ENCODE data around the gene PLIN4.
"Not testable (repeated sequence)": the region's sequence is repeated elsewhere in the genome, so short reads cannot be mapped to it uniquely, and the experiment has no call there.

The PLIN4 gene, protein sequence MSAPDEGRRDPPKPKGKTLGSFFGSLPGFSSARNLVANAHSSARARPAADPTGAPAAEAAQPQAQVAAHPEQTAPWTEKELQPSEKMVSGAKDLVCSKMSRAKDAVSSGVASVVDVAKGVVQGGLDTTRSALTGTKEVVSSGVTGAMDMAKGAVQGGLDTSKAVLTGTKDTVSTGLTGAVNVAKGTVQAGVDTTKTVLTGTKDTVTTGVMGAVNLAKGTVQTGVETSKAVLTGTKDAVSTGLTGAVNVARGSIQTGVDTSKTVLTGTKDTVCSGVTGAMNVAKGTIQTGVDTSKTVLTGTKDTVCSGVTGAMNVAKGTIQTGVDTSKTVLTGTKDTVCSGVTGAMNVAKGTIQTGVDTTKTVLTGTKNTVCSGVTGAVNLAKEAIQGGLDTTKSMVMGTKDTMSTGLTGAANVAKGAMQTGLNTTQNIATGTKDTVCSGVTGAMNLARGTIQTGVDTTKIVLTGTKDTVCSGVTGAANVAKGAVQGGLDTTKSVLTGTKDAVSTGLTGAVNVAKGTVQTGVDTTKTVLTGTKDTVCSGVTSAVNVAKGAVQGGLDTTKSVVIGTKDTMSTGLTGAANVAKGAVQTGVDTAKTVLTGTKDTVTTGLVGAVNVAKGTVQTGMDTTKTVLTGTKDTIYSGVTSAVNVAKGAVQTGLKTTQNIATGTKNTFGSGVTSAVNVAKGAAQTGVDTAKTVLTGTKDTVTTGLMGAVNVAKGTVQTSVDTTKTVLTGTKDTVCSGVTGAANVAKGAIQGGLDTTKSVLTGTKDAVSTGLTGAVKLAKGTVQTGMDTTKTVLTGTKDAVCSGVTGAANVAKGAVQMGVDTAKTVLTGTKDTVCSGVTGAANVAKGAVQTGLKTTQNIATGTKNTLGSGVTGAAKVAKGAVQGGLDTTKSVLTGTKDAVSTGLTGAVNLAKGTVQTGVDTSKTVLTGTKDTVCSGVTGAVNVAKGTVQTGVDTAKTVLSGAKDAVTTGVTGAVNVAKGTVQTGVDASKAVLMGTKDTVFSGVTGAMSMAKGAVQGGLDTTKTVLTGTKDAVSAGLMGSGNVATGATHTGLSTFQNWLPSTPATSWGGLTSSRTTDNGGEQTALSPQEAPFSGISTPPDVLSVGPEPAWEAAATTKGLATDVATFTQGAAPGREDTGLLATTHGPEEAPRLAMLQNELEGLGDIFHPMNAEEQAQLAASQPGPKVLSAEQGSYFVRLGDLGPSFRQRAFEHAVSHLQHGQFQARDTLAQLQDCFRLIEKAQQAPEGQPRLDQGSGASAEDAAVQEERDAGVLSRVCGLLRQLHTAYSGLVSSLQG (N-terminal part only)

DNA sequence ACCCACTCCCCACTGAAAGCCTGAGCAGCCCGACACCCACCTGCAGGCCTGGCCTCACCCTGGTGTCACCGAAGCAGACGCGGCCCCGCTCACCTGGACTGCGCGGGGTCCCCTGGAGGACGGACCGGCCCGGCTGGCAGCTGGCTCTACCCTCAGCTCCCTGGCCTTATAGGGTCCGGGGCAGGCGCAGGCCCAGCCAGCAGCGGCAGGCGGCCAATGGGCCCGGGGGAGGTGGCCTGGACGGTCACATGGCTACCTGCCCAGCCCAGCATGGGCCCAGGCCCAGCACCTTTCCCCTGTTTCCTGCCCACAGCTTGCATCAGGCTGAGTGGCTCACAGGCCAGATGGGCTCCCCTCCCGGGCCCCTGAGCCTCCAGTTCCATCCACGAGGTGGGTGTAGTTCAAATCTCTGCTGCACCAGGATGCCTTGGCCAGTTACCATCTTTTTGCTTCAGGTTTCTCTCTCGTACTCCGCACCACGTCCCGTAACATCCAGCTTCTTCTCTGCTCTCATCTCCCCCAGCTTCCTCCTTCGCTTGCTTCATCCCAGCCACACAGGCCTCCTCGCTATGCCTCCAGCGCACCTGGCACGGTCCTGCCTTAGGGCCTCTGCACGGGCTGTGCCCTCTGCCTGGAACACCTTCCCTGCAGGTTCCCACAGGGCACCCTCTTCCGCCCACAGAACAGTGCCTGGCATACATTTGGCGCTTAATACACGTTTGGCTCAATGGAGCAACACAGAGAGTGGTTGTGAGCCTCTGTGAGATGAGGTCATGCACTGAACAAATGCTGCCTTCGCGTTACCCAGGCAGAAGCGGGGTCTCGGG is at the start of gene PLIN4:
TSS of gene PLIN4 (minus strand) at position 142 of the 827 bp plus-strand sequence. CDS start 214 bp downstream, outside the sequence.
- no peak for DNase-seq

DNA sequence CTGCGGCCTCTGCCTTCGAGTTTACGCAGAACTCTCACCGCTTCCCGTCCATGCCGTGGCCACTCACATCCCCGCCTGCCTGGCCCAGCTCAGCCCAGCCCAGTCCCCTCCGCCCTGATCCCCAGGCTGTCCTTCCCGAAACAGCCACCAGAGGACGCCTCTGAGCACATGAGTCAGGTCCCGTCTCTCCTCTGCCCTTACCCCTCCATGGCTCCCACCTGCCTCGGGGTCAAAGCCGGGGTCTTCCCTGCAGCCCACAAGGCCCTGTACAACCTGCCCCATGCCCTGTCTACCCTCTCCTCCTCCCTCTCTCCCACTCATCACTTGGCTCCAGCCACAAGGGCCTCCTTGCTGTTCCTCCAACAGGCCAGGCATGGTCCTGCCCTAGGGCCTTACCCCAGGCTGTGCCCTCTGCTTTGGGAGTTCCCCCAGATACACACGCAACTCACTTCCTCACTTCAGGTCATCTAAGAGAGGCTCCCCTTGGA is 49.3 kb upstream of the PLIN4 start:
- peak; percentile 55 for DNase-seq

GRCh38 chr19:4566402-4567051 is 48.2 kb upstream of the PLIN4 start:
- no peak for DNase-seq

- DNase-seq: not testable (repeated sequence)
Measured at GRCh38 chr19:4563562-4563961, 45.3 kb upstream of the PLIN4 start.

- DNase-seq: not testable (repeated sequence)
Measured at GRCh38 chr19:4562085-4562484, 43.8 kb upstream of the PLIN4 start.

GRCh38 chr19:4559569-4559968 is 41.3 kb upstream of the PLIN4 start, which contains the start of gene SEMA6B:
SEMA6B (minus strand) TSS chr19:4559684; CDS start chr19:4558457, 1,227 bp downstream.
- no peak for DNase-seq

GRCh38 chr19:4557971-4558941 is 40.0 kb upstream of the PLIN4 start:
- DNase-seq: peak; percentile 19

DNA sequence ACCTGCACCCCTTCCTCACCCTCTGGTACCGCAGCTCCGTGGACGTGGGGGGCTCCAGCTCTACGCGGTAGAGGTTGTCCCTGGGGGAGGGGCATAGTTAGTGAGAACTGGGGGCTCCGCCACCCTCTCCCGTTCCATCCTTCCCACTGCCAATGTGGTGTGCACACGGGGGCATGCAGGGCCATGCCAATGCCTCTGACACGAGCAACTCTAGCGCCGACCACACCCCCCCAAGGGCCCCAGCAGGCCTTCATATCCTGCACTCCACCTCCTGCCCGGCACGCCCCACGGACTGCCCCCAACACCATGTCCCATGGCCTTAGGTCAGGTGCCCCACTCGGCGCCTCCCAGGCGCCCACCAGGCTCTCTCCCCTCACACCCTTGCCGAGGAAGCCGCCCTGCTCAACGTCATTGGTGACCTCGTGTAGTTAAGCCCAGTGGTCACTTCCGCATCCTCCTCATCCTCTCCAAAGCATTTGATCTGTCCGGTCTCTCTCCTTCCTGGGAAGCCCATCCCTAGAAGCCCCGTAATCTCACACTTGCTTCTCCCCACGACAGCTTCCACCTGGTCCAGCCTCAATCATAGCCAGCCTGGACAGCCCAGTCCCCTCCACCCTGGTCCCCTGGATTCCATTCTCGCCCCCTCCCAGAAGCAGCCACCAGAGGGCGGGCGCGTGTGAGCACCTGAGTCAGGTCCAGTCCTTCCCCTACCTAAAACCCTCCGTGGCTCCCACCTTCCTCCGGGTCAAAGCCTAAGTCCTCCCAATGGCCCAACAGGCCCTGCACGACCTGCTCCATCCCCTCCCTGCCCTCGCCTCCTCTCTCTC is 39.1 kb upstream of the PLIN4 start:
- DNase-seq: no peak

- no peak for DNase-seq
Measured at GRCh38 chr19:4556597-4557127, 38.4 kb upstream of the PLIN4 start.

- DNase-seq: no peak
Measured at GRCh38 chr19:4555657-4556561, 37.6 kb upstream of the PLIN4 start.

GRCh38 chr19:4554717-4555116 is 36.4 kb upstream of the PLIN4 start:
- DNase-seq: no peak

DNA sequence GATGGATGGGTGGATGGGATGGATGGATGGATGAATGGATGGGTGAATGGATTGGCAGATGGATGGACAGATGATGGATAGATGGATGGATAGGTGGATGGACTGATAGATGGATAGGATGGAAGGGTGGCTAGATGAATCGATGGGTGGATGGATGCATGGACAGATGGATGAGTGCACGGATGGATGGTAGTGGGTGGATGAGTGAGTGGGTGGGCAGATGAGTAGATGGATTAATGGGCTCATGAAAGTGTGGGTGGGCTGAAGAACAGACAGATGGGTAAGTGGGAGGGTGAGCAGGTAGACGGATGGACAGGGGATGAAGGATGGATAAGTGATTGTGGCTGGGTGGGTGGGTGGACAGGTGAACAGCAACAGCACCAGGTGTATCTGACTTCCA is 35.5 kb upstream of the PLIN4 start:
- DNase-seq: no peak

- DNase-seq: no peak
Measured at GRCh38 chr19:4553092-4553695, 34.9 kb upstream of the PLIN4 start.

DNA sequence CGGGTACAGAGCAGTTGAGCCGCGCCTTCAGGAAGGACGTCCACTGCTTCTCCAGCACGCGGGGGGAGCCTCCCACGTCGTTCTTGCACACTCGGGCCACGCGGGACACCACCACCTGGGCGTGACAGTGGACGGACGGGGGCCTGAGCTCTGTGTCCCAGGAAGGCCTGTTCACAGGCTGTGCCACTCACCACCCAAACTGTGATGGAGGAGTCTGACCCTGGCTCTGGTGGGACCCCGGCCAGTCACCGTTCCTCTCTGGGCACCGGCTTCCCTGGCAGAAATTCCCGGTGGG is 34.2 kb upstream of the PLIN4 start:
- no peak for DNase-seq

DNA sequence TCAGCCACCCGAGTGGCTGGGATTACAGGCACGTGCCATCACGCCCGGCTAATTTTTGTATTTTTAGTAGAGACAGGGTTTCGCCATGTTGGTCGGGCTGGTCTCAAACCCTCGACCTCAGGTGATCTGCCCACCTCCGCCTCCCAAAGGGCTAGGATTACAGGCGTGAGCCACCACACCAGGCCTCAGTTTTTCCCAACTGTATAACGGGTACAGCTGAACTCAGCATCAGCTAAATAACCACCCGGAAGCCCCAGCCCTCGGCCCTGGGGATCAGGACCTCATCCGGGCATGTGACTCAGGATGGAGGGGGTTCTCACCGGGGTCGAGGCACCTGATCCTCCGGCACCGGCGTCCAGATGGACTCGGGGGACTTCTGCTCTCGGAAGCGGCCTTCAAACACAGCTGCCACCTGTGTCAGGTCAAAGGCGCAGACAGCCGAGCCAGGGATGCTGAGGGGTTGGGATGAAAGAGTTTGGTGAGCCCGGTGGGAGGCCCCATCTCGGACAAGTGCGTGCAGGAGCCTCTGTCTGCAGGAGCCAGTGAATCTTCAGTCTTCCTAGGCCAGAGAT is 32.3 kb upstream of the PLIN4 start:
- no peak for DNase-seq

GRCh38 chr19:4550018-4550417 is 31.7 kb upstream of the PLIN4 start:
- no peak for DNase-seq

DNA sequence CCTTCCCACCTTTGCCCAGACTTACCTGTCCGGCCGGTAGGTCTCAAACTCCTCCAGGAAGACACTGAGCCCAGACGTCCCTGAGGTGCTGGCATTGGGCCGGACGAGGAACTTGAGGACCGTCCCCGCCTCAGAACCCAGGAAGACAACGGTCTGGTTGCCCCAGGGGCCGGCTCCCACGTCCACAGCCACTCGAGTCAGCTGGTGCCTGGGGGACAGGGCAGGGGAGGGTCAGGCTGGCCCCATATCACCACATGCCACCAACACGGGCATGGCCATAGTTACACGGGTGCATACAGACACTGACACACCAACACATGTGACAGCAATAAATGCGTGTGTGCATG is 29.9 kb upstream of the PLIN4 start:
- DNase-seq: no peak

All from activated T-cell treated with anti-CD3 and anti-CD28 coated beads for 4 hours (primary cell).